ENCODE measurements around the gene SPDYE2.
"Not testable (repeated sequence)": the region's sequence is repeated elsewhere in the genome, so short reads cannot be mapped to it uniquely, and the experiment has no call there.

SPDYE2 gene

DNA sequence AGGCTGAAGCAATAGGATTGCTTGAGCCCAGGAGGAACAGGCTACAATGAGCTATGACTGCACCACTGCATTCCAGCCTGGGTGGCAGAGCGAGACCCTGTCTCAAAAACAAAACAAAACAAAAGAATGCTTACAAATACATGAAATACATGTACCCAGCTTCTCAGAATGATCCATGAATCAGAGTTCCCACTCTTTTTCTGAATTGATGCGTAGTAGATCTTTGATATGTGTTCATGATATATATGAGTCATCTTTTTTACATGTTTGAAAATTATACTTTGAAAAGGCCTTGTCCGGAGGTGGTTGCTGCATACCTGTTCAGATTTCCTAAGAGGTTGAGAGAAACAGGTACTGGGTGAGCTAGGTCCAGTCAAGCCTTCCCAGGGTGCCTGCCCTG is 25.3 kb downstream of the SPDYE2 start:
- not testable (repeated sequence) for H3K27me3 Mint-ChIP-seq (ENCODE audit: low read depth); H3K36me3 Mint-ChIP-seq (ENCODE audit: low read depth); H3K4me3 Mint-ChIP-seq; H3K4me1 Mint-ChIP-seq (ENCODE audit: low read depth); H3K9me3 Mint-ChIP-seq; H3K27ac Mint-ChIP-seq

- not testable (repeated sequence) for H3K27ac Mint-ChIP-seq; H3K9me3 Mint-ChIP-seq; H3K36me3 Mint-ChIP-seq (ENCODE audit: low read depth)
Measured at GRCh38 chr7:102577315-102578240, 26.6 kb downstream of the SPDYE2 start.

DNA sequence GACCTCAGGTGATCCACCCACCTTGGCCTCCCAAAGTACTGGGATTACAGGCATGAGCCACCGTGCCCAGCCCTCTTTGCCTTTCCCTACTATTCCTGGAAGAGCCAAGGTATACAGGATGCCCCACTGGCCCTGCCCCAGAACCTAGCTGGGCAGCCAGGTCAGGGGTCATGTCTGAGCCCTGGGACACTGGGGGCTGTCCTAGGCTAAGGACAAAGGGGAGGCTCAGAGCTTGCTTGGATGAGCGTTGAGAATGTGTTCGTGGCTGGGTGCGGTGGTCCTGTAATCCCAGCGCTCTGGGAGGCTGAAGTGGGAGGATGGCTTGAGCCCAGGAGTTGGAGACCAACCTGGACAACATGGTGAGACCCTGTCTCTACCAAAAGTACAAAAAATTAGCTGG is 27.5 kb downstream of the SPDYE2 start:
- H3K36me3 Mint-ChIP-seq (ENCODE audit: low read depth), result not testable (repeated sequence)

More at GRCh38 chr7:102577315-102578240, 26.6 kb downstream of the SPDYE2 start:
- not testable (repeated sequence) for H3K27me3 Mint-ChIP-seq (ENCODE audit: low read depth); H3K4me3 Mint-ChIP-seq; H3K4me1 Mint-ChIP-seq (ENCODE audit: low read depth)

GRCh38 chr7:102581722-102582121 is 30.7 kb downstream of the SPDYE2 start:
- not testable (repeated sequence) for H3K4me3 Mint-ChIP-seq

More for the DNA sequence above, 27.5 kb downstream of the SPDYE2 start:
- not testable (repeated sequence) for H3K9me3 Mint-ChIP-seq; H3K27me3 Mint-ChIP-seq (ENCODE audit: low read depth); H3K4me3 Mint-ChIP-seq; H3K4me1 Mint-ChIP-seq (ENCODE audit: low read depth); H3K27ac Mint-ChIP-seq

DNA sequence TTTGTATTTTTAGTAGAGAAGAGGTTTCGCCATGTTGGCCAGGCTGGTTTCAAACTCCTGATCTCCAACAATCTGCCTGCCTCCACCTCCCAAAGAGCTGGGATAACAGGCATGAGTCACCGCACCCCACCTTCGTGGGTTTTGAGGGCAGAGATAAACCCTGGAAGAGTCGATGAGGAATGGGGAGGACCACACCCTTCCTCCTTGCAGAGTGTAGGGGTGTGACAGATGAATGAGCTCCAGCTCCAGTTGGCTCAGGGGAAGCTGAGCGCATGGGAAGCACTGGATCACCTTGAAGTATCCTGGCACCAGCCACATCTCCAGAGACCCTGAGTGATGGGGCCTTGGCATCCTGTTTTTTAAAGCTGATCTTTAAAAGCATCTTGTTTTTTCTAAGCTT is 32.5 kb downstream of the SPDYE2 start:
- H3K4me3 Mint-ChIP-seq; H3K27ac Mint-ChIP-seq; H3K4me1 Mint-ChIP-seq (ENCODE audit: low read depth); H3K36me3 Mint-ChIP-seq (ENCODE audit: low read depth); H3K9me3 Mint-ChIP-seq; H3K27me3 Mint-ChIP-seq (ENCODE audit: low read depth): not testable (repeated sequence)

More at GRCh38 chr7:102581722-102582121, 30.7 kb downstream of the SPDYE2 start:
- not testable (repeated sequence) for H3K9me3 Mint-ChIP-seq; H3K36me3 Mint-ChIP-seq (ENCODE audit: low read depth); H3K4me1 Mint-ChIP-seq (ENCODE audit: low read depth); H3K27me3 Mint-ChIP-seq (ENCODE audit: low read depth); H3K27ac Mint-ChIP-seq

GRCh38 chr7:102589857-102590256 is 38.8 kb downstream of the SPDYE2 start:
- H3K9me3 Mint-ChIP-seq; H3K27ac Mint-ChIP-seq; H3K27me3 Mint-ChIP-seq (ENCODE audit: low read depth); H3K4me3 Mint-ChIP-seq; H3K4me1 Mint-ChIP-seq (ENCODE audit: low read depth); H3K36me3 Mint-ChIP-seq (ENCODE audit: low read depth): not testable (repeated sequence)

DNA sequence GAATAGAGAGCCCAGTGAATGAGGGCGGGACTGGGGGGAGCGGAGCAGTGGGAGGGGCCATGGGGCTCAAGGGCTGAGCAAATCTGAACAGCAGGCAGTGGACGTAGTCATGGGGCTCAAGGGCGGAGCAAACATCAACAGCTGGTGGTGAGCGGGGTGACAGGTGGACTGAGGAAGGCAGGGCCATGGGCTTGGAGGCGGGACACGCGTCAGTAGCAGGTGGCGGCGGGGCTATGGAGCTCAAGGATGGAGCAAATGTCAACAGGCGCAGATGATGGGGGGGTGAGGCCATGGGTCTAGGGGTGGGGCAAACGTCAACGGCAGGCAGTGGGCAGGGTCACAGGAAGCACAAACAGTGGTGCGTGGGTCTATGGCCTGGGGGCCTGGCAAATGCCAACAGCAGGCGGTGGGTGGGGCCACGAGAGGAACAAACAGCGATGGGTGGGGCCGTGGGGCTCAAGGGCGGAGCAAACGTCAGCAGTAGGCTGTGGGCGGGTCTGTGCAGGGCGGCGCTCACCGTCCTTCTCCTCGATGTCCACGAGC is 41.5 kb downstream of the SPDYE2 start:
- H3K4me1 Mint-ChIP-seq (ENCODE audit: low read depth); H3K27me3 Mint-ChIP-seq (ENCODE audit: low read depth); H3K4me3 Mint-ChIP-seq; H3K27ac Mint-ChIP-seq; H3K9me3 Mint-ChIP-seq; H3K36me3 Mint-ChIP-seq (ENCODE audit: low read depth): not testable (repeated sequence)

DNA sequence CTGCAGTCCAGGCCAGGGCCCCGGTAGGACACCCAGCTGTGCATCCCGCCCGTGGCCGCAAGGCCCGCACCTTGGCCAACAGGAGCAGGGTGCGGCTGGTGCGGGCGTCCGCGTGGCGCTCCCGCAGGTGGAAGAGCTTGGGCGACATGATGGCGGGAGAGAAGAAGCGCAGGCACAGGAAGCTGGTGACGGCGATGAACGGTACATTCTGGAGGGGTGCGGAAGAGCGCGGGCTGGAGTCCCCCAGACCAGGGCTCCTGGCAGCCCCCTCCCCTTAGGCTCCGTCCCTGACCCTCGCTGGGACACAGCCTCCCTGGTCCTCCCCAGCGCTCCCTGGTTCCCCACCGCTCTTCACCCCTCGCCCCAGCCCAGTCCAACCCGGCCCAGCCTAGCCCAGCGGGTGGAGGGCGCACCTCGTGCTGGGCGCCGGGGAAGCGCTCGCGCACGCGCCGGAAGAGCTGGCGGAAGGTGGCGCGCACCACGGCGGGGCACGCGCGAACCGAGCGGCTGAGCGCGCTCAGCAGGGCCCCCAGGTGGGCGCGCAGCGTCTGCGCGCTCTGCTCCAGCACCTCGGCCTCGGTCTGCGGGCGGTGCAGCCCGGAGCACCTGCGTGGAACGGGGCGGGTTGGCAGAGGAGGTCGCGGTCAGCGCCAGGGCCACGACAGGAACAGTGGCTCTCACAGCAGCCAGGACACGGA is 42.8 kb downstream of the SPDYE2 start:
- H3K4me3 Mint-ChIP-seq; H3K4me1 Mint-ChIP-seq (ENCODE audit: low read depth); H3K36me3 Mint-ChIP-seq (ENCODE audit: low read depth); H3K27ac Mint-ChIP-seq; H3K9me3 Mint-ChIP-seq; H3K27me3 Mint-ChIP-seq (ENCODE audit: low read depth): not testable (repeated sequence)

- H3K4me1 Mint-ChIP-seq (ENCODE audit: low read depth); H3K27ac Mint-ChIP-seq: not testable (repeated sequence)
Measured at GRCh38 chr7:102596036-102596435, 45.0 kb downstream of the SPDYE2 start.

GRCh38 chr7:102599699-102600098 is 48.7 kb downstream of the SPDYE2 start:
- H3K9me3 Mint-ChIP-seq; H3K27me3 Mint-ChIP-seq (ENCODE audit: low read depth); H3K4me3 Mint-ChIP-seq; H3K27ac Mint-ChIP-seq; H3K36me3 Mint-ChIP-seq (ENCODE audit: low read depth); H3K4me1 Mint-ChIP-seq (ENCODE audit: low read depth): not testable (repeated sequence)

More at GRCh38 chr7:102596036-102596435, 45.0 kb downstream of the SPDYE2 start:
- not testable (repeated sequence) for H3K36me3 Mint-ChIP-seq (ENCODE audit: low read depth); H3K27me3 Mint-ChIP-seq (ENCODE audit: low read depth); H3K4me3 Mint-ChIP-seq; H3K9me3 Mint-ChIP-seq

DNA sequence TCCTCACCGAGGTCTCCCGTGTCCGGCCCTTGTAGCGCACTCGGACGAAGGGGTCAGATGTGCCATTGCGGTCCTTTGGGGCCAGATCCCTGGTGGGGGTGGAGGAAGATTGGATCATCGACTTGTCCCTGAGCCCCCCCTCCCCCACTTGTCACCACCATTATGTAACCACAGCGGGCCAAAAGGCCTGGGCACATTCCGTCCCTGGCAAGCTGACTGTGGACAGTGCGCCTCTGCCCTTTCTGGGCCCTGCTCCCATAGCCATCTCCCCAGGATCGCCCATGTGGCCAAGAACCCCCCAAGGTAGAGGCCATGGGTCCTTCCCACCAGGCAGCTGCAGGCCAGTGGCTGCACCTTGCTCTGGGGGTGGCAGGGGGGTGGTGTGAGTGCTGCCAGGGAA is 51.3 kb downstream of the SPDYE2 start:
- not testable (repeated sequence) for H3K9me3 Mint-ChIP-seq; H3K27ac Mint-ChIP-seq; H3K27me3 Mint-ChIP-seq (ENCODE audit: low read depth); H3K4me3 Mint-ChIP-seq; H3K4me1 Mint-ChIP-seq (ENCODE audit: low read depth); H3K36me3 Mint-ChIP-seq (ENCODE audit: low read depth)

- not testable (repeated sequence) for H3K4me1 Mint-ChIP-seq (ENCODE audit: low read depth); H3K4me3 Mint-ChIP-seq; H3K27ac Mint-ChIP-seq; H3K36me3 Mint-ChIP-seq (ENCODE audit: low read depth); H3K9me3 Mint-ChIP-seq; H3K27me3 Mint-ChIP-seq (ENCODE audit: low read depth)
Measured at GRCh38 chr7:102604431-102605145, 53.6 kb downstream of the SPDYE2 start.

DNA sequence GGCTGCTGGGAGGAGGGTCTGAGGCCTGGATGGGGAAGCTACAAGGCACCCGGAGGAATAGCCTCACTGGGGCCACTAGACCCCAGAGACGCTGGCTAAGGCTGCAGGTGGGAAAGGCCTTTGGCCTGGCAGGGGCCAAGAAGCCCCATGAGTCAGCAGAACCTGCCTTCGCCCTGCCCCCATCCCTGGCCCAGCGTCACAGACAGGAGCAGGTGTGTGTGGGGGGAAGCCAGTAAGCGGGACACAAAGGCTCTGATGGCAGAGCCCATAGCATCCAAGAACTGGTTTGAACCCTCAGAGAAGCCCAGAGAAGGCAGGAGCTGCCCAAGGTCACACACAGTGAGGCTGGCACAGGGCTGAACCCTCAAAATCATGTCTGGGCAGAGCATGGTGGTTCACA is 55.8 kb downstream of the SPDYE2 start:
- not testable (repeated sequence) for H3K27ac Mint-ChIP-seq; H3K36me3 Mint-ChIP-seq (ENCODE audit: low read depth)

DNA sequence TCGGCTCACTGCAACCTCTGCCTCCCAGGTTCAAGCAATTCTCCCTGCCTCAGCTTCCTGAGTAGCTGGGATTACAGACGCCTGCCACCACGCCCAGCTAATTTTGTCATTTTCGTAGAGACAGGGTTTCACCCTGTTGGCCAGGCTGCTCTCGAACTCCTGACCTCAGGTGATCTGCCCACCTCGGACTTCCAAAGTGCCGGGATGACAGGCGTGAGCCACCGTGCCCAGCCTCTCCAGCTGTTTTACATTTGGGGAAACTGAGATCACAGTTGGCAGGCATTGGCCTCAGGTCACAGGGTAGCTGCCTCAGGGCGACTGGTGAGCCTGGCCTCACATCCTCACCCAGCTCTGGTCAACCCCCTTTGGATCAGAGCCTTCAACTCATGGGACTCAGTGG is 58.7 kb downstream of the SPDYE2 start:
- not testable (repeated sequence) for H3K36me3 Mint-ChIP-seq (ENCODE audit: low read depth); H3K27ac Mint-ChIP-seq; H3K27me3 Mint-ChIP-seq (ENCODE audit: low read depth); H3K4me1 Mint-ChIP-seq (ENCODE audit: low read depth); H3K4me3 Mint-ChIP-seq; H3K9me3 Mint-ChIP-seq

More for the DNA sequence above, 55.8 kb downstream of the SPDYE2 start:
- not testable (repeated sequence) for H3K4me3 Mint-ChIP-seq; H3K9me3 Mint-ChIP-seq; H3K4me1 Mint-ChIP-seq (ENCODE audit: low read depth); H3K27me3 Mint-ChIP-seq (ENCODE audit: low read depth)

DNA sequence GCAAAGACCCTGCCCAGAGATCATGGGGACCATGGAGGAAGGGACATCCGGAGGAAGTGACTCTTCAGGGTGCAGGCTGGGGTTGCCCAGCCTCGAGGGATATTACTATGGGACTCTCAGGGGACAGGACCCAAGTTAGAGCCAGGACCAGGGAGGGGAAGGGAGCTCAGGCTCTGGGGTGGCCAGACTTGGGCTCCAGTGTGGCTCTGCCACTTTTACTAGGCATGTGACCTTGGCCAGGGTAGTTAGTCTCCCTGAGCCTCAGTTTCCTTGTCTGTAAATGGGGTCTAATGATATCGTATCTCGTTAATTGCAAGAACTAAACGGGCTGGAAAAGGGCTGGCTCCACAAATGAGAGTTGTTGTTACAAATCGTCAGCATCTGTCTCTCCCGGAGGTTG is 59.4 kb downstream of the SPDYE2 start:
- H3K4me1 Mint-ChIP-seq (ENCODE audit: low read depth), result not testable (repeated sequence)

More for the DNA sequence above, 59.4 kb downstream of the SPDYE2 start:
- not testable (repeated sequence) for H3K9me3 Mint-ChIP-seq; H3K27me3 Mint-ChIP-seq (ENCODE audit: low read depth); H3K36me3 Mint-ChIP-seq (ENCODE audit: low read depth); H3K4me3 Mint-ChIP-seq; H3K27ac Mint-ChIP-seq
